Loucy (cell line): ENCODE results near the gene KRTAP5-8.

Experiments
- CTCF ChIP-seq: fragments of 200-600 bp; sonication (generic); conservative IDR thresholded peaks from 2 replicates; pipeline ENCODE4 v1.5.1; 2014; ENCODE audit warnings: mild to moderate bottlenecking, antibody characterized with exemption, low read length
- EZH2phosphoT487 ChIP-seq: fragments of 200-600 bp; IDR thresholded peaks from 2 replicates; pipeline ENCODE4 v1.6.1; 2018; ENCODE audit warnings: antibody characterized with exemption, mild to moderate bottlenecking, moderate library complexity, borderline replicate concordance

DNA sequence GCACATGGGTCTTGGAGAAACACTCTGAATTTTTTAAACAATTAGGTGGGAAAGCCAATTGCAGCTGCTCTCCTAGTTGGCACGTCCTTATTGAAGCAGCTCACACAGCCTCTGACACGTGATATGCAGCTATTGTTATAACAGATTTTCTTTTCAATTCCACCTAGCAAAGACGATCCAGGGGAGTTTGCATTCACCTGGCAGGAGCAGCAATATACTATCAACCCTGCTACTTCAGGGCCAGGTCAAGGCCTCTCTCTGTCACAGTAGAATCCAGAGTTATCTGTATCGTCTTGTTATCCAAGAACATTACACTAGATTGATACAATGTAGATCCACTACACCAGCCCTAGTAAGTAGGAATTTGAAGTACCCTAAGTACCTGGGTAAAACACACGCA lies 36.6 kb downstream of the KRTAP5-8 start:
- no peak for TF ChIP-seq CTCF
- no peak for TF ChIP-seq EZH2phosphoT487
